HUES64 (cell line): ENCODE measurements around the gene TMEM63C.

Source experiments
- H3K27ac ChIP-seq: 2 replicates; pipeline ENCODE4 v1.7.0; 2013; ENCODE audit warnings: low read depth, low read length, inconsistent platforms
- H3K27me3 ChIP-seq: 2 replicates; pipeline ENCODE4 v1.6.1; 2013; ENCODE audit warnings: mild to moderate bottlenecking, low read length; ENCODE audit not compliant: insufficient read depth
- H3K36me3 ChIP-seq: 2 replicates; pipeline ENCODE4 v1.6.1; 2013; ENCODE audit warnings: mild to moderate bottlenecking, low read length; ENCODE audit not compliant: insufficient read depth
- H3K4me1 ChIP-seq: 2 replicates; pipeline ENCODE4 v1.6.1; 2013; ENCODE audit warnings: mild to moderate bottlenecking, low read length, moderate library complexity; ENCODE audit not compliant: insufficient read depth
- H3K4me3 ChIP-seq: 2 replicates; pipeline ENCODE4 v1.5.1; 2013; ENCODE audit warnings: mild to moderate bottlenecking, low read length, moderate library complexity
- H3K9ac ChIP-seq: 2 replicates; pipeline ENCODE4 v1.6.1; 2013; ENCODE audit warnings: mild to moderate bottlenecking, low read depth, low read length
- H3K9me3 ChIP-seq: 2 replicates; pipeline ENCODE4 v1.6.1; 2013; ENCODE audit warnings: low read depth, low read length; ENCODE audit not compliant: insufficient read depth
- WGBS: fragments of 150-250, 120-280 bp; methylation state at CpG from one replicate; pipeline ENCODE4 v1.1.7; 2013; ENCODE audit warnings: missing lambda C conversion rate; 5-methylcytosine and 5-hydroxymethylcytosine counted together

TMEM63C gene

DNA sequence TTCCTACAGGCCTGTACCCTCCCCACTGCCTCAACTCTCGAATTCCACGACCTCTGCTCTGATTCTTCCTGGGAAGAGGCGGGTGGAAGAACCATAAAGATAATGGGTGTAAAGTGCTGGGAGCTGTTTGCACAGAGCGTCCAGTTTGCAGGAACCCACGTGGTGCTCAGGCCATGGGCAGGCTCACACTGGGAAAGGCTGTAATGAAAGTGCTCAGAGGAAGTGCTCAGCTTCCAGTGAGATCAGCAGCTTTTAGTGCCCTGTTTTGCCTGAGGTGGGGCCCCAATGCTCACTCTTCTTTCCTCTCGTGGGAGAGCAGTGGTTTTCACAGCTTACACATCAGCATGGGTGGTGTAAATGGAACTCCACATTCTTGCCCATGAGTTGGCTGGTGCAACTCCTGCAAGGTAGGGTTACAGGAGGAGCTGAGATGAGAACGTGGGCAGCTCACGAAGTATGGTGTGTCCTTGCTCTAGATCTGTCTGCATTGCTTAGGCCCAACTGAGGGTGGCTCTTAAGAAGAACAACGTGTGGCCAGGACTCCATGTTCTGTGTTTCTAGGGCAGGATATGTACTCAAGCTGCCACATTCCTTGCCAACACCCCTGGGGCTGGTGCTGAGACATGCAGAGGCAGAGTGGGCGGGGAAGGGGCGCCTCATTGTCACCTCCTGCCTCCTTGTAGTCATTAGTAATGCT, 2.9 kb downstream of the TMEM63C start:
- Histone ChIP-seq H3K4me3 (no peak overlapping the region), H3K9ac (no peak overlapping the region), H3K4me1 (peaks cover 6% of the 10 kb centered on the region; the same call in 1 of the 2 replicates), H3K9me3 (no peaks in the 10 kb centered on the region), H3K27me3 (peaks cover 9% of the 10 kb centered on the region; the same call in 1 of the 2 replicates), H3K27ac (no peak overlapping the region), H3K36me3 (no peaks in the 10 kb centered on the region)
- 83% methylated on average over 11 of the region's 11 CpGs for WGBS

GRCh38 chr14:77185093-77185465, 3.5 kb downstream of the TMEM63C start:
- Histone ChIP-seq H3K27ac (no peak overlapping the region), H3K9me3 (no peaks in the 10 kb centered on the region), H3K4me1 (peaks cover 6% of the 10 kb centered on the region; the same call in 1 of the 2 replicates), H3K36me3 (no peaks in the 10 kb centered on the region), H3K4me3 (no peak overlapping the region), H3K9ac (no peak overlapping the region), H3K27me3 (peaks cover 9% of the 10 kb centered on the region; the same call in 1 of the 2 replicates)
- WGBS, result 95% methylated on average over 2 of the region's 2 CpGs

GRCh38 chr14:77186911-77187648, 5.5 kb downstream of the TMEM63C start:
- H3K9ac ChIP-seq, result no peak overlapping the region
- no peaks in the 10 kb centered on the region for H3K36me3 ChIP-seq
- H3K9me3 ChIP-seq, result no peaks in the 10 kb centered on the region
- peaks cover 9% of the 10 kb centered on the region; the same call in 1 of the 2 replicates for H3K27me3 ChIP-seq
- no peak overlapping the region for H3K27ac ChIP-seq
- H3K4me3 ChIP-seq, result no peak overlapping the region
- H3K4me1 ChIP-seq, result peaks cover 6% of the 10 kb centered on the region; the same call in 1 of the 2 replicates
- 70% methylated on average over 15 of the region's 15 CpGs for WGBS

- Histone ChIP-seq H3K36me3 (no peaks in the 10 kb centered on the region), H3K27ac (no peak overlapping the region), H3K9ac (no peak overlapping the region), H3K4me1 (peaks cover 6% of the 10 kb centered on the region; the same call in 1 of the 2 replicates), H3K9me3 (no peaks in the 10 kb centered on the region), H3K27me3 (peaks cover 5% of the 10 kb centered on the region; the same call in 1 of the 2 replicates), H3K4me3 (no peak overlapping the region)
- WGBS, result 89% methylated on average over 3 of the region's 3 CpGs
Measured at GRCh38 chr14:77187649-77188012, 6.0 kb downstream of the TMEM63C start.

- no peaks in the 10 kb centered on the region for H3K9me3 ChIP-seq
- no peaks in the 10 kb centered on the region for H3K36me3 ChIP-seq
- H3K27me3 ChIP-seq, result no peaks in the 10 kb centered on the region
- no peak overlapping the region for H3K4me3 ChIP-seq
- H3K9ac ChIP-seq, result no peak overlapping the region
- 68% methylated on average over 4 of the region's 4 CpGs for WGBS
- H3K27ac ChIP-seq, result no peak overlapping the region
- H3K4me1 ChIP-seq, result peaks cover 6% of the 10 kb centered on the region; the same call in 1 of the 2 replicates
Measured at GRCh38 chr14:77189479-77189878, 7.9 kb downstream of the TMEM63C start.

- H3K27ac ChIP-seq, result no peak overlapping the region
- H3K4me3 ChIP-seq, result no peak overlapping the region
- H3K36me3 ChIP-seq, result no peaks in the 10 kb centered on the region
- no CpG with 5 or more reads among the region's 1 CpG for WGBS
- peaks cover 6% of the 10 kb centered on the region; the same call in 1 of the 2 replicates for H3K4me1 ChIP-seq
- no peaks in the 10 kb centered on the region for H3K9me3 ChIP-seq
- no peaks in the 10 kb centered on the region for H3K27me3 ChIP-seq
- H3K9ac ChIP-seq, result no peak overlapping the region
Measured at GRCh38 chr14:77190977-77191376, 9.4 kb downstream of the TMEM63C start.

GRCh38 chr14:77194706-77195105, 13.1 kb downstream of the TMEM63C start:
- Histone ChIP-seq H3K27me3 (no peaks in the 10 kb centered on the region), H3K4me3 (no peak overlapping the region), H3K9ac (no peak overlapping the region), H3K4me1 (no peaks in the 10 kb centered on the region), H3K36me3 (no peaks in the 10 kb centered on the region), H3K27ac (no peak overlapping the region), H3K9me3 (no peaks in the 10 kb centered on the region)
- 93% methylated on average over 8 of the region's 8 CpGs for WGBS

- H3K4me3 ChIP-seq, result no peak overlapping the region
- no peak overlapping the region for H3K27ac ChIP-seq
- no peaks in the 10 kb centered on the region for H3K9me3 ChIP-seq
- no peak overlapping the region for H3K9ac ChIP-seq
- H3K36me3 ChIP-seq, result no peaks in the 10 kb centered on the region
- 86% methylated on average over 9 of the region's 9 CpGs for WGBS
- no peaks in the 10 kb centered on the region for H3K4me1 ChIP-seq
- no peaks in the 10 kb centered on the region for H3K27me3 ChIP-seq
Measured at GRCh38 chr14:77195766-77196165, 14.2 kb downstream of the TMEM63C start.

GRCh38 chr14:77197988-77198387, 16.4 kb downstream of the TMEM63C start:
- Histone ChIP-seq H3K9me3 (no peaks in the 10 kb centered on the region), H3K4me1 (no peaks in the 10 kb centered on the region), H3K36me3 (no peaks in the 10 kb centered on the region), H3K27me3 (no peaks in the 10 kb centered on the region), H3K9ac (no peak overlapping the region), H3K27ac (no peak overlapping the region), H3K4me3 (no peak overlapping the region)
- WGBS, result 89% methylated on average over 4 of the region's 4 CpGs

DNA sequence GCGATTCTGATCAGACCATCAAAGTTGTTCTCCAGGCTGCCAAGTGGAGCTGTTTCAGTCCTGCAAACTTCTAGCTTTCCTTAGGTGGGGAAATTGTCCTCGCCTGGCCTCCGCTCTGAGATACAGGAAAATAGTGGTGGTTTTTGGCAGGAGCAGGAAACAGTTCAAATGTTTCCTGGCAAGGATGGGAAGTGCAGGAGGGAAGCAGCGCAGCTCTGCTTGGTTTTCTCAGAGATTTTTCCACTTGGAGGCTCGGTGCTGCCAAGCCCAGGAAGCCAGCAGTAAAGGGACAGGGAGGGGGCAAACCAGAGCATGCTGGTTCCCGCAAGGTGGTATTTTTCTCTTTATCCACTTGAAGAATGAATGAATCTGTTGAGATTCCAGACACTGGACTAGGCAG, 17.0 kb downstream of the TMEM63C start:
- Histone ChIP-seq H3K4me1 (peaks cover 3% of the 10 kb centered on the region; the same call in 1 of the 2 replicates), H3K27me3 (no peaks in the 10 kb centered on the region), H3K27ac (no peak overlapping the region), H3K36me3 (no peaks in the 10 kb centered on the region), H3K4me3 (no peak overlapping the region), H3K9ac (no peak overlapping the region), H3K9me3 (no peaks in the 10 kb centered on the region)
- 91% methylated on average over 6 of the region's 6 CpGs for WGBS

DNA sequence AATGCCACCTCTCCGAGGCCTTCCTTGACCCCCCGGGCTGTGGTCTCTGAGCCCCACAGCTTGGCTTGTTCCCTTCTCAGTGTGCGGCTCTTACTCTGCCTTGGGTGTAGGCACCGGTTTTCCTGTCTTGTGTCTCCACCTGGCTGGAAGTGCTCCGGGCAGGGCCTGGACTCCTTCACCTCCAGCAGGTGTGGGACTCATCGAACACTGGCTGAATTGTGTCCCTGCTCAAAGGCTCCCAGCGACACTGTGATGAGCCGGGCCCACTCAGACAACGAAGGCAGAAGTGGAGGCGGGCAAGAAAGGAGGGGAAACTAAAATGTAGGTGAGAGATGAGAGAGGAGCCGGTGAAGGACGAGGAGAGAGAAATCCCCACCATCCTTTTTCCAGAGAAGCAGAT, 18.0 kb downstream of the TMEM63C start:
- 85% methylated on average over 12 of the region's 12 CpGs for WGBS
- Histone ChIP-seq H3K9me3 (no peaks in the 10 kb centered on the region), H3K9ac (no peak overlapping the region), H3K27ac (no peak overlapping the region), H3K4me3 (no peak overlapping the region), H3K4me1 (peaks cover 10% of the 10 kb centered on the region; the same call in 1 of the 2 replicates), H3K36me3 (no peaks in the 10 kb centered on the region), H3K27me3 (no peaks in the 10 kb centered on the region)
